Thoracic aorta (tissue), 2 donors: ENCODE data around the gene HMGN4. TPM values are rescaled to one million over a fixed set of nuclear protein-coding genes. Genes with fewer than 3 reads are reported as not detected.

ENCODE experiments used
- ATAC-seq: fragments of 150-250 bp; one replicate; pipeline ENCODE4 v1.8.0; 2017; ENCODE audit warnings: low read depth; ENCODE audit not compliant: insufficient number of reproducible peaks, low FRiP score
- DNase-seq: peaks from one replicate; pipeline ENCODE4 v3.0.0-alpha.2; 2020; ENCODE audit warnings: low spot score
- H3K27ac ChIP-seq, 2 donors: fragments of 200-600 bp; sonication (generic); 1 replicate in 1 of 2; 2 replicates in 1 of 2; pipeline ENCODE4 v1.5.1; 2016; ENCODE audit warnings: mild to moderate bottlenecking in 2 of 2, moderate library complexity in 2 of 2
- H3K27me3 ChIP-seq: fragments of 200-600 bp; sonication (generic); replicated peaks from 2 replicates; pipeline ENCODE4 v1.6.0; 2016; ENCODE audit warnings: mild to moderate bottlenecking; ENCODE audit not compliant: insufficient read depth
- H3K36me3 ChIP-seq: fragments of 200-600 bp; sonication (generic); one replicate; pipeline ENCODE4 v1.5.1; 2016
- H3K4me1 ChIP-seq, 2 donors: fragments of 200-600 bp; sonication (generic); 1 replicate in 1 of 2; 2 replicates in 1 of 2; pipeline versions ENCODE4 v1.5.1 to v1.6.0; 2016; ENCODE audit warnings: low read depth in 2 of 2, mild to moderate bottlenecking in 1 of 2; ENCODE audit not compliant: control insufficient read depth in 1 of 2
- H3K4me3 ChIP-seq: fragments of 200-600 bp; sonication (generic); 2 replicates; pipeline ENCODE4 v1.5.1; 2016; ENCODE audit warnings: mild to moderate bottlenecking
- H3K9me3 ChIP-seq: fragments of 200-600 bp; sonication (generic); 2 replicates; pipeline ENCODE4 v1.5.1; 2016
- CTCF ChIP-seq: fragments of 200-600 bp; sonication (generic); IDR thresholded peaks from one replicate; pipeline ENCODE4 v1.5.1; 2019; ENCODE audit warnings: antibody characterized with exemption
- total RNA-seq, 2 donors: library from RNA; depleted of rRNA; stranded (reverse); fragments of >200 nt; gene quantifications; one replicate each; pipeline versions ENCODE4 v1.1.0 to v1.2.3, GENCODE V29; 2016

The HMGN4 gene
- total RNA-seq, 2 donors from 2014 or later, result 41.3 to 45.9 TPM

- Histone ChIP-seq H3K9me3 (no peaks in the 10 kb centered on the region), H3K36me3 (no peaks in the 10 kb centered on the region), H3K27me3 (no peaks in the 10 kb centered on the region), H3K27ac (peak overlapping the region; percentile 77 to 88), H3K4me1 (peaks cover 12 to 39% of the 10 kb centered on the region in 2 donors), H3K4me3 (peak overlapping the region; percentile 90)
- TF ChIP-seq CTCF, result no peak
- DNase-seq (peak; percentile 78), ATAC-seq (peak; percentile 37)
These were observed 5.3 kb upstream of the HMGN4 start for GRCh38 chr6:26532699-26533531.

GRCh38 chr6:26533532-26533931 lies 4.6 kb upstream of the HMGN4 start:
- Histone ChIP-seq H3K27me3 (no peaks in the 10 kb centered on the region), H3K4me3 (peak overlapping the region; percentile 90), H3K27ac (peak overlapping the region; percentile 77 to 97), H3K9me3 (no peaks in the 10 kb centered on the region), H3K4me1 (peaks cover 12 to 39% of the 10 kb centered on the region in 2 donors), H3K36me3 (no peaks in the 10 kb centered on the region)
- DNase-seq (no peak), ATAC-seq (no peak)
- no peak for TF ChIP-seq CTCF

GRCh38 chr6:26534681-26535465 lies 3.3 kb upstream of the HMGN4 start:
- ATAC-seq, result no peak

GRCh38 chr6:26536571-26537159 lies 1.5 kb upstream of the HMGN4 start:
- peaks cover 23 to 70% of the 10 kb centered on the region in 2 donors for H3K4me1 ChIP-seq
- no peak for DNase-seq
- ATAC-seq, result no peak

More at GRCh38 chr6:26534681-26535465, 3.3 kb upstream of the HMGN4 start:
- DNase-seq, result no peak
- Histone ChIP-seq H3K36me3 (no peaks in the 10 kb centered on the region), H3K4me3 (no peak overlapping the region), H3K4me1 (peaks cover 21 to 52% of the 10 kb centered on the region in 2 donors), H3K27me3 (no peaks in the 10 kb centered on the region), H3K9me3 (no peaks in the 10 kb centered on the region), H3K27ac (peak overlapping the region; percentile 95 to 97)
- TF ChIP-seq CTCF, result no peak

More at GRCh38 chr6:26536571-26537159, 1.5 kb upstream of the HMGN4 start:
- Histone ChIP-seq H3K27me3 (no peaks in the 10 kb centered on the region), H3K36me3 (no peaks in the 10 kb centered on the region), H3K9me3 (no peaks in the 10 kb centered on the region), H3K4me3 (peak overlapping the region; percentile 93), H3K27ac (peak overlapping the region; percentile 95 to 97)
- no peak for TF ChIP-seq CTCF
